Measurements from ENCODE around the gene ISG15. TPM values are rescaled to one million over a fixed set of nuclear protein-coding genes. Genes with fewer than 3 reads are reported as not detected.
A peak's percentile ranks its signal among the peaks of the same experiment; 100 is the strongest.

Gene ISG15
- total and polyA plus RNA-seq, 2 of the 13 experiments (the other 11 are each of a cell fraction or from before 2014, with no cell fraction given), result 42.1 to 54.9 TPM

- no peak for TF ChIP-seq KAT8 (CRISPR knock-in tag; IDR thresholded peaks at IDR 0.05)
- TF ChIP-seq THYN1 (CRISPR knock-in tag; IDR thresholded peaks at IDR 0.05; ENCODE audit: borderline replicate concordance, low read depth), result no peak
- TF ChIP-seq ZBTB49 (CRISPR knock-in tag; IDR thresholded peaks at IDR 0.05; ENCODE audit: borderline replicate concordance), result no peak
- no peak for TF ChIP-seq NR2F6 (IDR thresholded peaks at IDR 0.05)
- TF ChIP-seq NR2F6 (CRISPR knock-in tag; IDR thresholded peaks at IDR 0.05), result no peak
- TF ChIP-seq CBX2 (IDR thresholded peaks at IDR 0.05; ENCODE audit: low read depth, low read length), result no peak
- no peak for TF ChIP-seq CBX2 (CRISPR knock-in tag; IDR thresholded peaks at IDR 0.05; ENCODE audit: low read depth)
- no peak for TF ChIP-seq ZNF75D (CRISPR knock-in tag; IDR thresholded peaks at IDR 0.05; ENCODE audit: borderline replicate concordance)
- TF ChIP-seq CCAR2 (optimal IDR thresholded peaks at IDR 0.05; ENCODE audit: low read depth, low read length), result no peak
- no peak; the same call in 1 of the 2 replicates for TF ChIP-seq ZNF678 (CRISPR knock-in tag; IDR thresholded peaks at IDR 0.05)
- 0 out of 2 replicates have a peak, but pooled peaks have one; percentile 19 for TF ChIP-seq NFKBIZ (CRISPR knock-in tag; IDR thresholded peaks at IDR 0.05)
- no peak for TF ChIP-seq TOE1 (CRISPR knock-in tag; IDR thresholded peaks at IDR 0.05)
- TF ChIP-seq ZNF232 (CRISPR knock-in tag; IDR thresholded peaks at IDR 0.05; ENCODE audit: borderline replicate concordance), result no peak
- TF ChIP-seq NFYC (CRISPR knock-in tag; IDR thresholded peaks at IDR 0.05), result no peak
- no peak for TF ChIP-seq MXD1 (CRISPR knock-in tag; IDR thresholded peaks at IDR 0.05)
- TF ChIP-seq ZZZ3 (CRISPR knock-in tag; IDR thresholded peaks at IDR 0.05; ENCODE audit: borderline replicate concordance), result no peak
- peak; percentile 45 for TF ChIP-seq AGO2 (optimal IDR thresholded peaks at IDR 0.05; ENCODE audit: low read depth, low read length)
- no peak for TF ChIP-seq RARG (CRISPR knock-in tag; IDR thresholded peaks at IDR 0.05; ENCODE audit: low read depth)
- TF ChIP-seq ZNF557 (CRISPR knock-in tag; IDR thresholded peaks at IDR 0.05), result no peak
- TF ChIP-seq ZNF282 (IDR thresholded peaks at IDR 0.05; ENCODE audit: partially characterized antibody), result no peak
- TF ChIP-seq PCBP1 (IDR thresholded peaks at IDR 0.05; ENCODE audit: borderline replicate concordance, low read depth, low read length), result 0 out of 2 replicates have a peak, but pooled peaks have one; percentile 62
- TF ChIP-seq KDM5B (CRISPR knock-in tag; IDR thresholded peaks at IDR 0.05; ENCODE audit: borderline replicate concordance), result 0 out of 2 replicates have a peak, but pooled peaks have one; percentile 6
- TF ChIP-seq DPF2 (CRISPR knock-in tag; IDR thresholded peaks at IDR 0.05; ENCODE audit: borderline replicate concordance, low read depth), result no peak
- TF ChIP-seq ZNF468 (CRISPR knock-in tag; IDR thresholded peaks at IDR 0.05), result no peak
- peak; percentile 23; the same call in 1 of the 2 replicates for TF ChIP-seq HDAC1 (CRISPR knock-in tag; IDR thresholded peaks at IDR 0.05)
- TF ChIP-seq TRAFD1 (CRISPR knock-in tag; IDR thresholded peaks at IDR 0.05; ENCODE audit: borderline replicate concordance), result no peak
- TF ChIP-seq ZNF569 (CRISPR knock-in tag; IDR thresholded peaks at IDR 0.05; ENCODE audit: borderline replicate concordance), result no peak
- no peak for TF ChIP-seq ZNF674 (CRISPR knock-in tag; IDR thresholded peaks at IDR 0.05; ENCODE audit: low read depth)
- no peak for TF ChIP-seq TEAD2 (CRISPR knock-in tag; IDR thresholded peaks at IDR 0.05)
Observed at GRCh38 chr1:1058921-1059493, 45.7 kb downstream of the ISG15 start (continued).

Data from HepG2 (cell line).